ENCODE results near the gene SCAP. TPM values are rescaled to one million over a fixed set of nuclear protein-coding genes. Genes with fewer than 3 reads are reported as not detected.
"Not testable (repeated sequence)": the region's sequence is repeated elsewhere in the genome, so short reads cannot be mapped to it uniquely, and the experiment has no call there.

The SCAP gene
- total RNA-seq, 1 experiment from 2014 or later, result 60.6 TPM

DNA sequence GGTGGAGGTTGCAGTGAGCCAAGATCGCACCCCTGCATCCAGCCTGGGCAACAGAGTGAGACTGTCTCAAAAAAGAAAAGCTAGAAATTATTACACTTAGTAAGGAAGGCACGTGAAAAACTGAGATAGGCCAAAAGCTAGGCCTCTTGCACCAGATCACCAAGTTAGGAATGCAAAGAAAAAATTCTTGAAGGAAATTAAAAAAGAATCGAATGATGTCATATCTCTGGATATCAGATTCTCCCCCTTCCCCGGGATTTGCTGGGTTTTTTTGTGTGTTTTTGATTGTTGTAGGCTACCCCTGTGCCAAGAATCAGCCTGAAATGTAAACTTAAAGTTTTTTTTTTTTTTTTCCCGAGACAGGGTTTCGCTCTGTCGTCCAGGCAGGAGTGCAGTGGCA, 77.5 kb downstream of the SCAP start:
- DNase-seq (ENCODE audit: low spot score), result no peak

DNA sequence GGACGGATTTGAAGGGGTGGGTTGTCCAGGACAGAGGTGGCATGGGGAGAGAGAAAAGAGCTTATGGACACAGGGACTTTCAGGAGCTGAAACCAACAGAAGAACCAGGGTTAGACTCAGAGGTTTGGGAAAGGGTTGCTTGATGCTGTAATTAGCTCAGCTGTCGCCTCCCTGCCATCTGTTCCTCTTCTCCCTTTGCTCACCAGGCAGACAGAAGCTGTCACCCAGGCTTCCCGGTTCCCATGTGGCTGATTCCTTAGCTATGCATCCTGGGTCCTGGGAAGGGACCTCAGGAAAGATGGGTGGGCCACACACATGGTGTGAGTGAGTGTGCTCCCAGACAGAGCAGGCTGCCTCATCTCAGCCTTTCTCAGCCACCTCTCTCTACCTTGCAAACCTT, 80.9 kb downstream of the SCAP start:
- DNase-seq (ENCODE audit: low spot score), result no peak

DNA sequence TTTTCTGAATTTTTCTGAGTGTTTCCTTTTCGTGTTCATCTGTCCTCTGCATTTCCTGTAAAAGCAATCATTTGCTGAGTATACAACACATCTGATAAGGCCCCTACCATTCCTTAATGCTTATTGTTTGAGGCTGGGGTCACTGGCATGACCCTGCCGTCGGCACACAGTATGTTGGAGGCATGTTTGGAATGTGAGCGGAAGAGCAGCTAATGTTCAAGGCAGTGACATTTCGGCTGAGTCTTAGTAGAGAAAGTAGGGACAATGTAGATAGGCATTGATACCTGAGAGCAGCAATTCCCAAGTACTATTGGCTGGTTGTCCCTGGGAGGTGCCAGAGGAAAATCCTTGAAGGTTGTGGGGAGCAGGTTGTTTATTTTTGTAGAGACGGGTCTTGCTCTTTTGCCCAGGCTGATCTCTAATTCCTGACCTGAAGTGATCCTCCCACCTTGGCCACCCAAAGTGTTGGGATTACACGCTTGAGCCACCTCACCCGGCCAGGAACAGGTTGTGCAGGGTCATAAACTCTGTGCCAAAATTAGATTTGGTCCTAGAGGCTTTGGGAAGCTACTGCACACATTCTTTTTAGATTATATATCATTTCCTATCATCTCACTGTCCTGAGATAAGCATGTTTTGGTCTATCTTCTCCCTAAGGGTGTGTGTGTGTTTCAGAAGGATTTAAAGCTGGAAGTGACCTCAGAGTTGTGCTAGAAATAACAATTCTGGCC, 81.4 kb downstream of the SCAP start:
- no peak for DNase-seq (ENCODE audit: low spot score)

DNA sequence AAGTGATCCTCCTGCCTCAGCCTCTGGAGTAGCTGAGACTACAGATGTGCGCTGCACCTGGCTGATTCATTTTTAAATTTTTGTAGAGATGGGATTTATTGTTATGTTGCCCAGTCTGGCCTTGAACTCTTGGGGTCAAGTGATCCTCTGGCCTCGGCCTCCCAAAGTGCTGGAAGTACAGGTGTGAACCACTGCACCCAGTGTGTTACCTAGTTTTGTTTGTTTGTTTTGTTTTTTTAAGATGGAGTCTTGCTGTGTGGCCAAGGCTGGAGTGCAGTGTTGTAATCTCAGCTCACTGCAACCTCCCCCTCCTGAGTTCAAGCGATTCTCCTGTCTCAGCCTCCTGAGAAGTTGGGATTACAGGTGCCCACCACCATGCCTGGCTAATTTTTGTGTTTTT, 82.8 kb downstream of the SCAP start:
- DNase-seq (ENCODE audit: low spot score), result no peak

DNA sequence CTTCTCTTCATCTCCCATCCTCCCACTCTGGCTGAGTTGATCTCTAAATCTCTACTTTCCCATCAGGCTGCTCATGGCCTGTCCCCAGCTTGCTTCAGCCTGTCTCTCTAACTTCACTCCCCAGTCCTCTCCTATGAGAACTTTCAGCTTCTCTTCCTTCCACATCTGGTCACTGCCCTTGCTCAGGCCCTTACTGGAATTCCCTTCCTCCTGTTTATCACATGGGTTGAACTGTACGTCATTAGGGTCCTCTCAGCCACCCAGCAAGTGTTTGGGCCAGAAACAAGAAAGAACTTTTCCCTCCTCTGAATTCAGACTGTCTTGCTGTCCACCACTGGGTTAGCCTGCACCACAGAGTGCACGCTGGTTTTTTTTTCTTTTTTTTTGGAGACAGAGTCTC, 89.9 kb downstream of the SCAP start:
- no peak for DNase-seq (ENCODE audit: low spot score)

DNA sequence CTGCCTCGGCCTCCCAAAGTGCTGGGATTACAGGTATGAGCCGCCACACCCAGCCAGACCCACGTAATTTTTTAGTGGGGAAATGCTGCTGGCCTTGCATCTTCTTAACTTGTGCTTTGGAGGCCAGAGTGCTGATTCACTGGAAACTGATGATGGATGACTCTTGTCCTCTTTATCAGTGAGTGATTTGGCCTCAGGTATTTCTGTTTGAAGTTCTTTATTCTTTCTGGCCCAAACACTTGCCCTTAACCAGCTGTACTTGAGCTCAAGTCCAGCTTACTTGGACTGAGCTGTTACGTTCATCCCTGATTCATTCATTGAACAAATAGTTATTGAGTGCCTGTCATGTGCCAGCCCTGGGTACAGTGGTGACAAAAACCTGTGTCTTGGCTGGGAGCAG, 90.7 kb downstream of the SCAP start:
- peak; percentile 36 for DNase-seq (ENCODE audit: low spot score)

DNA sequence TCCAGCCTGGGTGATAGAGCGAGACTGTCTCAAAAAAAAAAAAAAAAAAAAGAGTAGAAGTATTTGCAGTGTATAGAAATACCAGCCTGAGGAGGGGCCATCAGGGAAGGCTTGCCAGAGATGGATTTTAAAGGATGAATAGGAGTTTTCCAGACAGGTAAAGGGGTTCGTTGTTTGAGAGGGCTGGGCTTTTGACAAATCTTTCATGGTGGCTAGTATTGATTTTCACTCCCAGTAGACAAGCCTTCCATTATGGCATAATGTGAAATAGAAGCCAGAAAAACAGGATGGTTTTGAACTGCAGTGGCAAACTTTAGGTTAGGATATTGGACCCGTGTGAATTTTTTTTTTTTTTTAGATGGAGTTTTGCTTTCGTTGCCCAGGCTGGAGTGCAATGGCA, 91.3 kb downstream of the SCAP start:
- no peak for DNase-seq (ENCODE audit: low spot score)

DNA sequence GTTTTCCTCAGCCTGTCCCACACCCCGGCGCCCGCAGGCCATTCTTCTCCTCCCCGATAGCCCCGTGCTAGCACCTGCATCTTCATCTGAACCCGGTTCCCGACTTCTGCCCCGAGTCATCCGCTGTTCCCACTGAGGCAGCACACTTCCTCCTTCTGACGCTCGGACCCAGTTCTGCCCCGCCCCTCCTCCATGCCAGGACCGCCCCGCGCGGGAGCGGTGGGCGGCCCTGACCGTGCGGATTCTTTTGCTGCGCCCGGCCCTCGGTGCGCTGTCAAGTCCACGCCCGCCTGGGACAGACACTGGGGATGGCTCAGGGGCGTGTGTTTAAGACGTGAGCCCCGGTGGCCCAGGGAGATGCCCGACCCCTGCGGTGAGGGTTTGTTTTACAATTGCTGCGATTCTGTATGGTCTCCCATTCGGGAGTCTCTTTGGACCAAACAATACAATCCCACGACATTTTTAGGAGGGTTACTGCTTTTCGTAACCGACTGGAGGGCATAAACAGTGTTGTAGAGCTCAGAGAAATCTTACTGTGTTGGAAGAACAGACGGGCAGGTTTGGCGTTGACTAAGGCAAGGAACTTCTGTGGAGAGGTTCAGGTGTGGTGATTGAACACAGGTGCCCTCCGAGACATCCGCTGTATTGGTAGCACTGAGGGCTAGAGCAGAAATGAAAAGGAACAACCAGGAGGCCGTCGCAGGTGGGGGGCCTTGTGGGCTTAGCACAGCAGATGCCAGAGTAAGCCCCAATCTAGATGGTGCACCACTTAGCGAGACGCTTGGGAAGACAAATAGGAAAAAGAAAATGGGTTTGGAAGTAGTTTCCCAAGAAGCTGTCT, 94.2 kb downstream of the SCAP start:
- peak; percentile 54 for DNase-seq (ENCODE audit: low spot score)

DNA sequence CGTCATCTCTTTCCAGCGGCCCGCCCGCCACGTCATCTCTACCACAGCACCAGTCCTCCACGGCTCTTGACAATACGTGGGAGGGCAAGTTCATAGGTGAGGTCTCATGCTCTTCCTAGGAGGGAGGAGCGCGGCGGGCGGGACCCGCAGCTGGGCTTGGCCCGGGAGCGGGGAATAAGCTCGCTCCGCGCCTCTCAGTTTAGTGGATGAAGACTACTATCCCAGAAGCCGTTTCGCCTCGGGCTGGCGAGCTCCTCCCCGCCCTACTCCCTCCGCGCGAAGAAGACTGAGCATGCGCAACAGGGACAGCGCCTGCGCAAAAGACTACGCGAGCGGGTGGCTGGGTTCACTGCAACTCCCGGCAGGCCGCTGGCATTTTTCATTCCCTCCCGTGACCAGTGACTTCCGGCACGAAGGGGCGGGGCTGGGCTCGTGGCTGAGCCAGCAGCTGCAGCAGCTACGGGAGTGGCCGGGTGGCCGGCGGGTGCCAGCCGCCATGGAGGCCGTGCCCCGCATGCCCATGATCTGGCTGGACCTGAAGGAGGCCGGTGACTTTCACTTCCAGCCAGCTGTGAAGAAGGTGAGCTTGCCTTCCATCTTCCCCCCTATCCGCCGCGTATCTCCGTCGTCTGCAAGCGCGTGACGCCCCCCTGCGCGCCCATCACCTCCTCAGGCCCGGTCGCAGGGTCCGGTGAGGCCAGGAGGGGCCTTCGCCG, 95.0 kb downstream of the SCAP start, which contains the start of gene PTPN23:
TSS of gene PTPN23 (plus strand) at position 421 of the 716 bp plus-strand sequence. CDS start at position 497, 76 bp downstream.
- peak; percentile 97 for DNase-seq (ENCODE audit: low spot score)

DNA sequence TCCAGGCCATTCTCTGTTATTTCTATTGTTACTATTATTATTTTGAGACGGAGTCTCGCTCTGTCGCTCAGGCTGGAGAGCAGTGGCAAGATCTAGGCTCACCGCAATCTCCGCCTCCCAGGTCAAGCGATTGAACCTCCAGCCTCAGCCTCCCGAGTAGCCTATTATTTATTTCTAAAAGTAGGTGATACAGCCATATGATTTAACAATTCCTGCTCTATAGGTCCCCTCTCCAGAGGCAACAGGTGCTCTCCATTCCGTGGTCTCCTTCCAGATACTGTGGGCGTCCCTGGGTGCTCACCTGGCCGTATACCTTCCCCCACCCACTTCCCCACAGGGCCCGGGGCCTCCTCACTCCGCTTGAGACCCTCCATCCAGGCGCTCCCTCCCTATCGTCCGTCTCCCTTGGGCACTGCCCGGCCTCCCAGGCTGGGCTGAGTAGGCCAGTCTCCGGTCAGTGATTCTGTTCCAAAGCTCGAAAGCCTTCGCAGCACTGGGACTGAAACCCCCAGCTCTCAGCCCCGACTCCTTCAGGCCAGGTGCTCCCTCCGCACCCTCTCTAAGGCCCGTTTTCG, 95.6 kb downstream of the SCAP start:
- no peak for DNase-seq (ENCODE audit: low spot score)

DNA sequence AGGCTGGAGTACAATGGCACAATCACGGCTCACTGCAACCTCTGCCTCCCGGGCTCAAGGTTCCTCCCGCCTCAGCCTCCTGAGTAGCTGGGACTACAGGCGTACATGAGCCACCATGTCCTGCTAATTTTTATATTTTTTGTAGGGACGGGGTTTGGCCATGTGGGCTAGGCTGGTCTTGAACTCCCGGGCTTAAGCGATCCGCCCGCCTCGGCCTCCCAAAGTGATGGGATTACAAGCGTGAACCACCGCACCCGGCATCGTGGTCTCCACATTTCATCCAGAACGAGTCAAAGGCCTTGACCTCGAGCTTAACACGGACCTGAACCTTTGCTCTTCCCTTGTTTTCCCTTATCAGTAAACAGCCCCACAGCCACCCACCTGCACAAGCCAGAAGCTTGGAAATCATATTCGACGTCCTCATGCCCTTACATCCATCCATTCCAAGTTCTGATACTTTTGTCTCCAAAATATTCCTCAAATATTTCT, 96.3 kb downstream of the SCAP start:
- no peak for DNase-seq (ENCODE audit: low spot score)

DNA sequence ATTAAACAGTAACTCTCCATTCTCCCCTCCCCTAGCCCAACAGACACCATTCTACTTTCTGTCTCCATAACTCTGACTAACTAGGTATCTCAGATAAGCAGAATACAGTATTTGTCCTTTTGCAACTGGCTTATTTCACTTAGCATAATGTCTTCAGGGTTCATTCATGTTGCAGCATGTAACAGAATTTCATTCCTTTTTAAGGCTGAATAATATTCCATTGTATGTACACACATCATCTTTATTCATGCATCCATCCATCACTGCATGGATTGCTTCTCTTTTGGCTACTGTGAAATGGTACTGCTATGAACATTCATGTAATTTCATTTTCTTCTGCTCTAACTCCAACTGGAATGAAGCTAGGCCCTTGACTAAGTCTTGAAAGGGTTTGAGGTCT, 96.9 kb downstream of the SCAP start:
- DNase-seq (ENCODE audit: low spot score), result no peak

DNA sequence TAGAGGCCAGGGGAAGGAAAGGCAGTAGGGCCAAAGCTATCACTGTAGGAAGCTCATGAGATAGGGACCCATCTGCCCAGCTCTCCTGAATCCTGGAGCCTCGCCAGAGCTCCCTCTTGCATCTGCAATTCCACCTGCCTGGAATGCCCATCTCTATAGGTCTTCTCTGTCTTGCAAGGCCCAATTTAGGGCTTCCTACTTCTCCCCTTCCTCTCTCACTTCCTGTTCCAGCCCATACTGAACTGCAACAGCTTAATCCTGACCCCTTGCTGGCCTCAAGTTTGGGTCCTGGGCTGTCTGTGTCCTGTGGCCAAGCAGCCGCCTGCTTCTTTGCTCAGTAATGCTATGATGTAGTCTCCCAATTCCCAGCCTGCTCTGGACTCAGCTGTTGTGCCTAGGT, 98.6 kb downstream of the SCAP start:
- no peak for DNase-seq (ENCODE audit: low spot score)

DNA sequence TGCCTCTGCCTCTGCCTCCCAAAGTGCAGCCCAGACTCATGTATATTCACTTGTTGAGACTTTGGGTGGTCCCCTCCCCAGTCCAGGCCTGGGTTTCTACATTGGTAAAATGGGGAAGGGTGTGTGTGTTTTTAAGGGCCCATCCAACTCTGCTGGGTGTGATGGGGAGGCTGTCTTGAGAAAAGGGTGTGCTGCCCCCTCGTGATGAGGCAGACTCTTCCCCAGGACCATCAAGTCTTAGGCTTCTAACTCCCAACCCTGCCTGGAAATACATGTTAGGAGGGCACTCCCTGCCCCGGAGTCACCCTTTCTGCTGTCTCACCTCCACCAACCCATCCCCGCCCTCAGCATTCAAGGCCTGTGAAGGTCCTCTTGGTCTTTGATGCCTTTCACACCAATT, 99.3 kb downstream of the SCAP start:
- DNase-seq (ENCODE audit: low spot score), result no peak

DNA sequence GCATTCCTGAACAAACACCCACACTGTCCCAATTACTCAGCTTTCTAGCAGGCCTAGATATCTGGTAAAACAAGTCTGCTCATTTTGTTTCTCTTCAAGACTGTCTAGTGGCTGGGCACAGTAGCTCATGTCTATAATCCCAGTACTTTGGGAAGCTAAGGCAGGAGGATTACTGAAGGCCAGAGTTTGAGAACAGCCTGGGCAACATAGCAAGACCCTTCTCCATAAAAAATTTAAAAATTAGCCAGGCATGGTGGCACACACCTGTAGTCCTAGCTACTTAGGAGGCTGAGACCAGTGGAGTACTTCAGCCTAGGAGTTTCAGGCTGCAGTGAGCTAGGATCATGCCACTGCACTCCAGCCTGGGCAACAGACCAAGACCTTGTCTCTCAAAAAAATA, 101.2 kb downstream of the SCAP start:
- DNase-seq (ENCODE audit: low spot score), result no peak

DNA sequence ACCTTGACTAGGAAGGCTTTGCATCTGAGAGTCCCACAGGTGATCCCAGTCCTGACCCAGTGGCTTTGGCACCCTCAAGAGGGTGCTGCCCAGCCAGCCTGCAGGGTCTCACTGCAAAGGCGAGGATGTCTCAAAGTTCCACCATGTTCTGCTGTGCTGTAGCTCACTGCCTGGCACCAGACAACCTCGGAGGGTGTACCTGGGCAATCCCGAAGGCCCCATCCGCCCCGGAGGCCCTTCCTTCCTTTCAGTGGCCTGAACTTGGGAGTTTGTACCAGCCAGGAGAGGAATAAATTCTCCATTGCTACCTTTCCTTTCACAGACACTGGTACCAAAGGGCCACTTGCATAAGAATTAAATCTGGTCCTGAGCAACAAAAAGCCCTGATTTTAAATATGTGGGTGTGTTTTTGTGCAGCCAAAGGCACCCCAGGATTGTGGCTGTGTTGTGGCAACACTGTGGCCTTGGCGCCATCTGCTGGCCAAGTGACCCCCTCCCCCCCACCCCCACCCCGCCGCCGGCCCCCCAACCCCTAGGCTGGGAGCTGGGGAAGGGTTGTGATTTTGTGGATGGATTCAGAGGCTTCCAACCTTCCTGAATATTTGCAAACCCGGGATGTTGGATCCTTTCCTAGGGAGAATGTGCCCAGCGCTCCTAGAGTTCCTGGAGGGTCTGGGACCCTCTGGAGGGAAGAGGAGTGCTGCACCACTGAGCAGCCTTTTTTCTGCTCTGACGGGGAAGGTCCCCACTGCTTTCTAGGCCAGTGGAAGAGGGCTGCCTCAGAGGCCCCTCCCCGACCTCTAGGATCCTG, 104.6 kb downstream of the SCAP start:
- DNase-seq (ENCODE audit: low spot score), result no peak

DNA sequence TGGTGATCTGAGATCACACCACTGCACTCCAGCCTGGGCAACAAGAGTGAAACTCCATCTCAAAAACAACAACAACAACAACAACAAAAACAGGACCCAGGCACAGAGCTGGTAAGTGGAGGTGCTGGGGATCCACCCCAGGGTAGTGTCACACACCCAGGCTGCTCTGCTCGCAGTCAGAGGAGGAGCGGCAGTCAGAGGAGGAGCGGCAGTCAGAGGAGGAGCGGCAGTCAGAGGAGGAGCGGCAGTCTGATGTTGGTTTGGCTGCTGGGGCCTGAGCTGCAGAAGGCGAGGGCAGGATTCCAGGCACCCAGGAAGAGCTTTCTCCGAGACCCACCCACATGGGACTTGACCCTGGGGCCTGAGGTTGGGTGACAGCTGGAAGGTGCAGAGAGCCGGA, 105.7 kb downstream of the SCAP start:
- not testable (repeated sequence) for DNase-seq (ENCODE audit: low spot score)

DNA sequence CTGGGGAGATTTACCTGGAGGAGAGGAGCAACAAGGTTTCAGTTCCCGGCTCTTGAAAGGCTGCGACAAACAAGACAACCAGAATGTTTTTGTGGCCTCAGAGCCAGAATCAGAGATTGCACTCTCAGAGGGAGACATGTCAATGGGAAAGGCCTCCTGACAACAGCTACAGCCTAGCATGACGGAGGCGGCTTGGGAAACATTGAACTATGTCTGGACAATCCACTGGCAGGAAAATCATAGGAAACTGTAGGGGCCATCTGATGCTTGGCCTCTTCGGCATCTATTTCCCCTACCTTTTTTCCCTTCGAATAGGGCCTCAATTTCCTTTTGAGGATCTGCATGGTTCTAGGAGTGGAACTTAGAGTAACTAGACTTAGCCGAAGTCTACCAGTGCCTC, 108.1 kb downstream of the SCAP start:
- DNase-seq (ENCODE audit: low spot score), result no peak

DNA sequence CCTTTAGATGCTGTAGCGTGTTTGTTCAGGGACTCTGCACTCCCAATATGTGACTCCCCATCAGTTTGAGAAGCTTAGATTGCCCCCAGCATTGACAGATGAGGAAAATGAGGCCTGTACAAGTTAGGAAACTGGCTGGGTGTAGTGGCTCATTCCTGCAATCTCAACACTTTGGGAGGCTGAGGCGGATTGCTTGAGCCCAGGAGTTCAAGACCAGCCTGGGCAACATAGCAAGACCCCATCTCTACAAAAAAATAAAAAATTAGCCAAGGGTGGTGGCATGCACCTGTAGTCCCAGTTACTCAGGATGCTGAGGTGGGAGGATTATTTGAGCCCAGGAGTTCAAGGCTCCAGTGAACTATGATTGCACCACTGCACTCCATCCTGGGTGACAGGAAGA, 108.9 kb downstream of the SCAP start:
- no peak for DNase-seq (ENCODE audit: low spot score)

DNA sequence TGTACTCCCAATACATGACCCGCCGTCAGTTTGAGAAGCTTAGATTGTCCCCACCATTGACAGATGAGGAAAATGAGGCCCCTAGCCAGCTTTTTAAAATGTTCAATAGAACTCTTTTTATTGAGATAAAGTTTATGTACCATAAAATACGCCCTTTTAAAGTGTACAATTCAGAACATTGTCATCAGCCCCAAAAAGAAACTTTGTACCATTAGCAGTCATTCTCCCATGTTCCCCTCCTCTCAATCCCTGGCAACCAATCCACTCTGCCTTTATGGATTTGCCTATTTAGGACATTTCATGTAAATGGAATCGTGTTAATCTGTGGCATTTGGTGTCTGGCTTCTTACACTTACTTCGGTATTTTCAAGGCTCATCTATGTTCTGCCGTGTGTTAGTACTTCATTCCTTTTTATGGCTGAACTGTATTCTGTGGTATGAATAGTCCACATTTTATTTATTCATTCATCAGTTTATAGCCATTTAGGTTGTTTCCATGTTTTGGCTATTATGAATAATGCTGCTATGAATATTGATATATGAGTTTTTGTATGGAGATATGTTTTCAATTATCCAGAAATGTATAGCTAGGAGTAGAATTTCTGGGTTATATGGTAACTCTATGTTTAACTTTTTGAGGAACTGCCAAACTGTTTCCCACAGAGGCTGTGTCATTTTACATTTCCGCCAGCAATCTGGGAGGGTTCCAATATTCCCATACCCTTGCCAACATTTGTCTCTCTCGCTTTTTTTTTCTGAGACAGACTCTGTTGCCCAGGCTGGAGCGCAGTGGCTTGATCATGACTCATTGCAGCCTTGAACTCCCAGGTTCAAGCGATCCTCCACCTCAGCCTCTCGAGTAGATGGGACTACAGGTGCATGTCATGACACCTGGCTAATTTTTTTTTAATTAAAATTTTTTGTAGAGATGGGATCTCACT, 110.3 kb downstream of the SCAP start:
- peak; percentile 52 for DNase-seq (ENCODE audit: low spot score)
